Stimulated activated CD8-positive, alpha-beta memory T cell treated with anti-CD3 and anti-CD28 coated beads, Interleukin-12 subunit alpha, Interleukin-12 subunit beta, amount 100 ng/mL, for 24 hours (primary cell): ENCODE measurements around the gene MTFMT.
"Not testable (repeated sequence)": the region's sequence is repeated elsewhere in the genome, so short reads cannot be mapped to it uniquely, and the experiment has no call there.

Source experiments
- DNase-seq: peaks from one replicate; pipeline ENCODE4 v3.0.0-alpha.2; 2020; ENCODE audit errors: extremely low read depth

The MTFMT gene

DNA sequence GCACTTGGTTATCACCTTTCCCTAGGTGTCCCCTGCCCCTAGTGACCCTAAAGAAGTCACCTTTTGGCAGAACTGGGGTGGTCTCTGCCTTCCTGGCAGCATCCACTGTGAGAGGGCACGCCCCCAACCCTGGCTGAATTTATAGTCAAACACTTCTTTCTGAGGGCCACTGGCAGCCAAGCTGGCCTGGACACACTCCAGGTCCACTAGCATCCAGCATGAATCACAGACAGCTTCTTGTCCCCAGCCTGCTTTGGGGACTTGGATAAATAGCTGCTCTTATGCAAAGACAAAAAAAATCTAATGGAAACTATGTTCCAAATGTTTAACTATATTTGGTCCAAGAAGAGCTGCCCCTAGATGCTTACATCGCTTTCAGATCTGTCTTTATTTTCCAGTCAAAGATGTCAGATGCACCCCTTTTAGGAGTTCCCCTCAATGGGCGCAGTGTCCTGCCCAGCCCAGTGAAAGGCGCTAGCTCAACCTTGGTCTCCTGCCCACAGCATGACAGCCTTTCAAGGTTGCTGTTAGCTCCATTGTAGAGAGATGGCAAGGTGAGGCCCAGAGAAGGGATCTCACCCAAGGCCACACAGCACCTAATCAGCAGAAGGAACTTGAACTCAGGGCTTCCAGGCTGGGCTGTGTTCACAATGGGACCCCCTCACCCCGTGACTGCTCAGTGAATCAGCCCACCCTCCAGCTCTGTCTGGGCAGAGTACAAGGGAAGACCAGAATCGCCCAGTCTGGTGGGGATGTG is 31.4 kb upstream of the MTFMT start:
- DNase-seq: no peak

DNA sequence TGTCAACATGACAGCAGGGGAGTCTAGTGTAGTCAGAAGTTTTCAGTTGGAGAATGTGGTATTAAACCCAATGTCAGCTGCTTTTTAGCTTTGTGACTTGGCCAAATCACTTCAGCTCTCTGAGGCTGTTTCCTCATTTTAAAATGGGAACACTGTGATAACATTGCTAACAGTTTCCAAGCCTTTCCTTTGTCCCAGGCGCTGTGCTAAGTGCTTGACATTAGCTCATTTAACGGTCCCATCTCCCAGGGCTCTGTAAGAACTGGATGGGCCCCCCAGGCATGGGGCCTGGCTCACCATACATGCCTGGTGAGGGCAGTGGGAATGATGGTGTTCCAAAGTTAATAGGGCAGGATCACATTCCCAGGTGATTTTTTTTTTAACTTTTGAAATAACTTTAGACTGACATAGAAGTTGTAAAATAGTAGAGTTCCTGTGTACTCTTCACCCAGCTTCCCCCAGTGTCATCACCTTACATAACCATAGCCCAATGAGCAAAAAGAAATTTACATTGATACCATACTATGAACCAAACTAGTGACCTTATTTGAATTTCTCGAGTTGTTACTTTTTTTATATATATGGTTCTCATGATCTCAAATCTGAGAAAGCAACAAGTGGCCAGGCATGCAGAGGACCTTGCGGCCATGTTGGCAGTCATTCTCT is 30.6 kb upstream of the MTFMT start:
- DNase-seq: no peak

DNA sequence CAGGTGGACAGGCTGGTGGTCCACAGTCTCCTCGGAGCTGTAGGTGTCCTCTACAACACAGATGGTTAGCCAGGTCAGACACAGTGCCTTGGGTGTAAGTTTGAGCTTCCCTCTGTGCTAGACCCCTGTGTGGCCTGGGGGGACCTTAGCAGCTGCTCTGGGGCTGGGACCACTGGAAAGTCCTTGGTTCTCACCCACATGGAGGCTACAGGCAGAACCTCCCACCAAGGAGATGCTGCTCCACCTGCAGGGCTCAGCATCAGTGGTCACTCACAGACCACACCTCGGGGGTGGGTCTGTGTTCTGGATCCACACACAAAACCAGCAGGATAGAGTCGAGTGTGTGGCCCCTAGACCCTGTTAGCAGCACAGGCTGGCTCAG is 29.9 kb upstream of the MTFMT start:
- no peak for DNase-seq

DNA sequence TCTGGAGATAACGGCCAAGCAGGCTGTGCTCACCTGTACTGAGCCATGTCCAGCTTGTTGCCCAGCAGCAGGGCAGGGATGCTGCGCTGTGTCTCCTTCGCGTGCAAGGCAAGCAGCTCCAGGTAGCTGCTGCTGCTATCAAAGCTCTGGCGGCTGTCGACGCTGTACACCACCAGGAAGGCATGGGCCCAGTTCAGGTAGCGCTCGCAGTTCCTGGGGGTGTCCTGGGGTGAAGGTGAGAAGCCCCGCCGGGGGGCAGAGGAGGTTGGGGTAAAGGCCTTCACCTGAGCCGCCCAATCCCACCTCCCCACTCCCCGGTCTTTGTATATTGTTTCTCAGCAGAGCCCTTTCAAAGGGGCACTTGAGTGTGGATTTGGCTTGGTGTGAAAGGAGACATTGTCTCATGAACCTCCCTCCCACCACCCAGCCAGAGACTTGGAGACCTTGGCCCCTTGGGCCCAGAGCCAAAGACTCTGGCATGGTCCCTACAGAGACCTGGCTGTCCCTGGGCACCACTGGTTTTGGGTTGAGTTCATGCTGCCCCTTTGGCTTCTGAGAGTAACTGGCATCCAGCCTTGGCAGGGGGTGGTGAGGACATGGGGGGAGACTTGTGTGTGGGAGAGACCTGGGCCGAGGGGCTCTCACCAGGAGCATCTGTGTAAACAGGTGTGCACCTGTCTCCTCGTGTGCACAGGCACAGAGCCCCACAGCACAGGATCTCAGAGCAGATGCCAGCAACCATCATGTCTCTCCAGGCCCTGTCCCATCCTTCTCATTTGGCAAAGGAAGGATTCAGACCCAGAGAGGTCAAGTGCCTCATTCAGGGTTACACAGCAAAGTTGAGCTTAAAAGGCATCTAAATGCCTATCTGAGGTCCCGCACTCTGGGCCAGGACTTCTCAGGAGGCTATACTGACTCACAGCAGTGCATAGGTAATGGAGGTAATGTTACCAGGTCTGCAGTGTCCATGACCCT is 29.2 kb upstream of the MTFMT start:
- no peak for DNase-seq

DNA sequence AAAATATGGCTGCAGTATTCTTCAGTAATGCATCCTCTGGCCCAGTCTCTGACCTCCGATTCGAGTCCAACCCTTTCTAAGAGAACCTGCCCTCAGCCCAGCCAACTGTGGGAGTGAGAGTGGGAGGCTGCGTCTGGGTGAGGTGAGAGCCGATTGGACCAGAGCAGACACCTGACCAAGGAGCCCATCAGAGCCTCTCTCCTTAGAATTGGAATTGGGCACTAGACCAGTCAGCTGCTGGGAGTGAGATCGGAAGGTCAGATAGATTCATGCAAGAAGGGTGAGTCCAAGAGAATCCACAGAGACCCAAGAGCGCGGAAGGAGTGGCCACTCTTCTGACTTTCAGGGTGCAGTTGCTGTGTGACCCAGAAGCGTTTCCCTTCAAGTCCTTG is 28.1 kb upstream of the MTFMT start:
- DNase-seq: no peak

DNA sequence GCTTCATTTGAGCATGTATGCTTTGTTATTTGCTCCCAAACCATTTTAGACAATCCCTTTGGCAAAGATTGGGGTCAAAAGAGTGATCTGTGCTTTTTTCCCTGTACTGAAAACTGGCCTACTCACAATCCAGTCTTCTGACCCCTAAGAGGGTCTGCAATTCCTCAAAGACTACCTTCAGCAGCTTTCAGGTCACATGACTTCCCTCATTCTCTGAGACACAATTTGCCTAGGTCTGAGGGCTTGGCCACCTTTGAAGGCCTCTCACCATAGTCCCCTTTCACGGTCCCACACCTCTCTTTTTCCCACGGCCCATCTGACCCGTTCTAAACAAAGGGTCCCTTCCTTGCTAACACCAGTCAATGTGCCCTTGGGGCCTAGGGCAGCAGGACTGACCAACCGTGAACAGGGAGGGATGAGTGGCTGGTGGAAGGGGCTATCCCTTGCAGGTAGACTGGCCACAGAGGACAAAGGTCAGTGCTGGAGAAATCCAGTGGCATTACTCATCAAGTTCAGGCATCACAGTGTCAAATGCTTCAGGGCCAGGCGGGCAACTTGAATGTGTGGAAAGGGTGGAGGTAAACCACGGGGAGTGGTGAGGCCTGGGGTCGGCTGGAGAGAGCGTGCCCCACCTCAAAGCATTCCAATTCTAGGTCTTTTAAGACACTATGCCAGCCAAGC is 27.6 kb upstream of the MTFMT start:
- no peak for DNase-seq

DNA sequence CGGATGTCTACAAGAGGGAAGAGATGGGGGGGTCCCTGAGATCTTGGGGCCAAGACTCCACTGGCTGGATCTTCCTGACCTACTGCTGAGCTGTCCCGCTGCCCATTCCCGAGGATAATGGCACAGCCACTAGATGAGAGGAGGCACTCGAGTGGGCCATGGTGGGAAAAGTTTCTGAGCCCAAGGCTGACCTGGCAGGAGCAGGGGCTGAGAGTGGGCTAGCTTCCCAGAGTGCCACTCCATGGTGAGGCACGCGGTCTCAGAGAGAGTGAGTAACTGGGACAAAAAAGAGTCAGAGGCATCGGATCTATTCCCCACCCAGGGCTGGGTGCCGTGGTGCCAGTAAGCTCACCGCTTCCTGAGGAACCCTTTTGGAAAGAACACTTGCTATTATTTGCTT is 26.7 kb upstream of the MTFMT start:
- no peak for DNase-seq

DNA sequence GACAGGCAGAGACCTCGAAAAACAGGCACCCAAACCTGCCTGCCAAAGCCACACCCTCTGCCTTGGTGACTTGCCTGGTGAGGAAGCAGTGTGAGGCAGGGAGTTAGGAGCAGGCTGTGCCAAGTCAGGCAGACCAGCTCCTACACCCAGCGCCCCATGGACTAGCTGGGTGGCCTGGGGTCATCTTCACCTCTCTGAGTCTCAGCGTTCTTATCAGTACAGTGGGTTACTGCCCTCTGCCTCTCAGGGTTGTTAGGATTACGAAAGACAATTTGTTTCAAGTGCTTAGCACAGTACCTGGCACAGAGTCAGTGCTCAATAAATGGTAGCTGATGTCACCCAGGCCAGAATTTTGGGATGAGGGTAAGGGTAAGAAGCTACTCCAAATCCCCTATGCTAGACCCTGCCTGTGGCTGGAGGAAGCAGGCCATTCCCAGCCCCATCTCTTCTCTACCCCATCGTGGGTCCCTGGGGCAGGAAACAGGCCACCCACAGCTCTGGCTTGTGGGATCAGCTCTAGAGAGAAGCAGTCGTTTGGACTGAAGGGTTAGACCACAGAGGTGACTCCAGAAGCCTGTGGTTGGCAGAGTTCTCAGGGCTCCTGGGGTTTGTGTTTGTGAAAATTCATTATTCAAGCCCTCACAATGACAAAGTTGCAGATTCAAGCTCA is 25.9 kb upstream of the MTFMT start:
- no peak for DNase-seq

DNA sequence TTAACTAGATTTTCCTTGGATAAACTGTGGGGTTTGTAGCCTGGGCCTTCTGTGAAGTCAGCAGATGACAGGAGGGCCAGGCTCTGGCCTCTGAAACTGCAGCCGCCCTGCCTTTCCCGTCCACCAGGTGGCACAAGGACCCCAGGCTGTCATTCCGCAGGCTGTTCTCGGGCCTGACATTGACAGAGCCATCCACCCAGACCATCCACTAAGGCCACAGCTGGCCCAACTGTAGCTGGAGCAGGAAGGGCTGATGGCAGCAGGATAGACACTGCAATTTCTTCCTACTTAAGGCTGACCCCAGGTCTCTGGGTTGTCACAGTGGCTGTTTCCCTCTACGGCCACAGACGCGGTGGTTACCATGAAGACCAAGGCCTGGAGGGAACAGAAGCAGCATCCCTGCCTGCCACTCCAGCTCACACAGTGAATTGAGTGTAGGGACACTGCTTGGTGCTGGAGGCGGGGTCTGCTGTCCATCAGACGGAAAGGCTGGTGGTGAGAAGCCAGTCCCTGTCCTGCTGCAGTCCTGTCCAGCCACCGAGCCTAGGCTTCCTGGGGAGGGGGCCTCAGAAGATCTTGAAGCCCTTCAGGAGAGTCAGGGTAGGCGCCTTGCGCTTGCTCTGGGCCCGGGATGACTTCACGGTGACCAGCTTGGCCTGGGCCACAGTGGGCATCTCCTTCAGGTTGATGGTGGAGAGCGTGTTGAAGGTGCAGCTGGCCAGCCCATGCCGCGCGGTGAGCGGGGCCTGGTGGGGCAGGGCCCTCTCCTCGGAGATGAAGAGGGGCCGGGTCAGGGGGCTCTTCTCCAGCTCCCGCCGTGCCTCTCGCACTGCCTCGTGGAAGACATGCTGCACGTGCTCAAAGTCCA is 25.1 kb upstream of the MTFMT start:
- DNase-seq: no peak

DNA sequence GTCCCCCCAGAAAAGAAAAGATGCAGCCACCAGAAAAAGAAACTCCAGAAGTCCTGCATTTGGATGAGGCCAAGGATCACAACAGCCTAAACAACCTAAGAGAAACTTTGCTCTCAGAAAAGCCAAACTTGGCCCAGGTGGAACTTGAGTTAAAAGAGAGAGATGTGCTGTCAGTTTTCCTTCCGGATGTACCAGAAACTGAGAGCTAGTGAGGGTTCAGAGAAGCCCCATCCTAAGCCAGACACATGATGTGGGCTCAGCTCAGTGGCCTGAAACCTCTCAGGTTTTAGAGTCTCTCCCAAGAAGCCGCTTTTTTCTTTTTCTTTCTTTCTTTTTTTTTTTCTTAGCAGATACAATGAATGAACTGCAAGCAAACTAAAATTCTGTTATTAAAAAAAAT is 23.5 kb upstream of the MTFMT start:
- DNase-seq: no peak

DNA sequence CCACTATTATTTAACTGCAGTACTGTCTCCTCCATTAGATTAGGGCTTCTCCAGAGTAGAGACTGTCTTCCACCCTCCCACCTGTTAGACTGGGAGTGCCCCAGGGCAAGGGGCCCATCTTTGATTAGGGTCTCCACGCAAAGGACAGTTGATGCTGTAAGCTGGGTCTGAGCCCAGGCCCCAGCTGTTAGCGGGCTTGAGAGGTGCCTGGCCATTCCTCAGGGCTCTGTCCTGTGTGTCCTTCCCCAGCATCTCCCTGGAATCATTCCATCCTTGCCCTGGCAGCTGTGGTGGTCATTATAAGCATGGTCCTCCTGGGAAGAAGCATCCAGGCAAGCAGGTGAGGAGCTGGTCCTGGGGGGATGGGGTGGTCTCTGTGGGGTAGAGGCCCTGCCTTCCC is 21.8 kb upstream of the MTFMT start:
- DNase-seq: no peak

DNA sequence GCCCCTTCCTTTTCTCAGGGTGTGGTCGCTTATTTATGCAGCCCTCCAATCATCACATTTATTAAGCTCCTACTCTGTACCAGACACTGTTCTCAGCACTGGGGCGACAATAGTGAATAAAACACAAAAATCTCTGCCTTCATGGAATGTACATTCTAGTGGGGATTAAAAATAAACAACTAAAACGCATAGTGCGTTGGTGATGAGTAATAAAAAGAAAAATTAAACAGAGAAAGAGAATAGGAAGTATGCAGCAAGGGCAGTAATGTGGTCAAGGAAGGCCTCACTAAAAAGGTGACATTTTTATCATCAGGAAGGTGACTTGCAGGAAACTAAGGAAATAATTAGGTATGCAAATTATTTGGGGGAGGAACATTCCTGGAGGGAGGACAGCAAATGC is 20.8 kb upstream of the MTFMT start:
- no peak for DNase-seq

DNA sequence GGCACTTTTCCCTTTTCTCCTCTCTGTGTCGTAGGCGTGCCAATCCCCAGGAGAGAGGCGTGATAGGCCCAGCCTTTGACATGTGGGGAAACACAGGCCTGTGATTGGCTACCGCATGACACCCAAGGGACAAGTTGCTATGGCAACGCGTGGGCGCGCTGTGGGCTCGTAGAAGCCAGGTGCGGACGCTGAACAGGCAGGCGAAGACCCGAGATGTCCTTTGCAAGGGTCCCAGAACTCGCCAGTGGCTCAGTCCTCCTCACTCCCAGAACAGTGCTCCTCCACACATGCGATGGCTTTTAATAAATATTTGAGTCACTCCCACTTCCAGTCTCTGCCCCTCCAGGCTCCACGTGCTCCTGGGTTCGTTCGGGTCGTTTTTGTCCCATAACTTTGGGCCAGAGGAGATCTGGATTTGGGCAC is 20.0 kb upstream of the MTFMT start:
- peak; percentile 77 for DNase-seq

DNA sequence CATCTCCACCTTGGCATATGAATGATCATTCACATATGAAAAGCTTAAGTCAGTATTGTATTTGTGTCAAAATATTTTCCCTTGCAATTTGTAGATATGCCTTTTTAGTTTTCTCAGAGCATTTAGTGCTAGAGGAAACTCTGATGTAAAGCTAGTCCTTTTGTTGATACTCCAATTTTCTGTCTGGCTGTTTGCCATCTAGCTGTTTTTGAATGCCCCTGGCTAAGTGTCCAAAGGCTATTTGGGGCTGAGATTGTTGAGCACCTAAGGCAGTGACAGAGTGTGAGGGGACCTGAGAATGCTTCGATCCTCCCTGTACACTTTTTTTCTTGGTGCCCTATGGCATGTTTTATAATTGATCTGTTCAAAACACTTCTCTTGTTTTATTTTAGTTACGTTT is 18.8 kb upstream of the MTFMT start:
- DNase-seq: no peak

DNA sequence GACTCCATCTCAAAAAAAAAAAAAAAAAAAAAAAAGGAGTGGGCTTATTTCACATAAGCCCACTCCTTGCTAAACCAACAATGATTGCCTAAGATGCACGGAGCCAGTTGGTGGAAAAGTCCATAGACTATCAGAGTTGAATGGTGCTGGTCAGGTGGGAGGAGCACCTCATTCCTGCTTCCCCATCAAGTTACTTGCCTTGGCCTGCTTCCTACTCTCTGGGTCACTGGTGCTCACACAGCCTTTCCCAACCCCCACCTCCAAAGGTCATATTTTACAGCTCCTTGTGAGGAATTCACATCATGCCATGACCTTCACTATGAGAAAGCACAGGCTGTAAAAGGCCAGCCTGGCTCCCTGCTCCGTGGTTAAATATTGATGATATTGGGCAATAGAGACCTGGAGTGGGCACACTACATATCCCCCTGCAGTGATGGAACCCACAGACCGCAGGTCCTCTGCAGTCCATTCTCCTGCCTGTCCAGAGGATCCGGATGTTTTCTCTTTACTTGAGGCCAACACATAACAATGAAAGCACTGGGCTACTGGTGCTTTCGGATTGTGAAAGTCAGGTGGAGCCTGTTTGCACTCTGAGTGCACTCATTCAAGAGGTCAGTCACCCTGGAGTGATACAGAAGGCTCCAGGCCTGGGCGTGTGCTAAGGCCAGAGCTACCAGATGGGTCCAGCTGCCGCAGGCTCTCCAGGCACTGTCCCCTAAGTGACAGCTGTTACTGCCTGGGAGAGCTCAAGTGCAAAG is 15.5 kb upstream of the MTFMT start, which contains the start of gene SLC51B:
TSS of gene SLC51B (plus strand) at position 664 of the 758 bp plus-strand sequence. CDS start 4,618 bp downstream, outside the sequence.
- DNase-seq: no peak

DNA sequence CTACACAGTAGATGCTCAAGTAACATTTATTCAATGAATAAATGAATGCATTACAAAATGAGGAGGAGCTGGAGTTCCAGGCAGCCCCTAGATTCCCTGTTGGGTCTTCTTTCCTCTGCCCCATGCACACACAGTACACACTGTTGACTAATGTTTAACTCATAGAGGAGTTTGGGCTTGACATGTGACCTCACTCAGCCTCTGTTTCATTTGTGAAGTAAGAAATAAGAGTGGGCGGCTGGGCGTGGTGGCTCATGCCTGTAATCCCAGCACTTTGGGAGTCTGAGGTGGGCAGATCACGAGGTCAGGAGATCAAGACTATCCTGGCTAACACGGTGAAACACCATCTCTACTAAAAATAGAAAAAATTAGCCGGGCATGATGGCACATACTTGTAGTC is 14.8 kb upstream of the MTFMT start:
- not testable (repeated sequence) for DNase-seq

DNA sequence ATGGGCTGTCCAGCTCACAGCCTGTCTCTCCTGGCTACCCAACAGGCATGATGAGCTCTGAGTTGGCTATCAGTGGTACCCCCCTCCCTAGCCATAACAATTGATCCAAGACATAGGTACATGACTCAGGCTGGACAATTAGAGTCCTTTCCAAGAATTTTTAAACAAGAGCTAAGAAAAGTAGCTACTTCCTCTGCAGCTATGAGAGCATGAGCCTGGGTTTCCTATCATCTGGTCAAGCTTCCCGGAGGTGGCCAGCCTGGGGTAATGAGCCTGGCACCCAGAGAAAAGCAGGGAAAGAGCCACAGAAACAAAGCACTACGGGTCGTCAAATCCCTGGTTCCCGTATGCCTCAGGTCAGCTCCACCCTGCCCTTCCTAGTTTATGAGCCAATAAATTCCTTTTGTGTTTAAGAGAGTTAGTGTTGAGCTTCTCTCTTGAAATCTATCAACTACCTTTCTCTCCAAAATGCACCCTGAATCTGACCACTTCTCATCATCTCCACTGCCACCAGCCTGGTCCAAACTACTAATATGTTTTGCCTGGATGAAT is 13.4 kb upstream of the MTFMT start:
- no peak for DNase-seq

DNA sequence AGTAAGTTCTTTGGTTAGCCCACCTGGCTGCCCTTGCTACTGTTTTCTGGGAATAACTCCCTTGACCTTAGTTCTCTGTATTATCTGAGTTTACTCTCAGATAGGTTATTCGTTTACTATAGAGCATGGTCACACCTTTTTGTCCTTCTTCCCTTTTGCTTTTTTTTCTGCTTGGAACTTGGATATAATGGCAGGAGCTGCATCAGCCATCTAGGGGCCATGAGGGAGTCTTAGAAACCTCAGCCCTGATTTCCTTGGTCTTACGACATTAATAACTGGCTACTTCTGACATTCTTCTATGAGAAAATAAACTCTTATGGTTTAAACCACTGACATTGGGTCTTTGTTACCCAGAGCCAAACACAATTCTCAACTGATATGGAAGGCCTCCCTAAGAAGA is 12.3 kb upstream of the MTFMT start:
- no peak for DNase-seq

DNA sequence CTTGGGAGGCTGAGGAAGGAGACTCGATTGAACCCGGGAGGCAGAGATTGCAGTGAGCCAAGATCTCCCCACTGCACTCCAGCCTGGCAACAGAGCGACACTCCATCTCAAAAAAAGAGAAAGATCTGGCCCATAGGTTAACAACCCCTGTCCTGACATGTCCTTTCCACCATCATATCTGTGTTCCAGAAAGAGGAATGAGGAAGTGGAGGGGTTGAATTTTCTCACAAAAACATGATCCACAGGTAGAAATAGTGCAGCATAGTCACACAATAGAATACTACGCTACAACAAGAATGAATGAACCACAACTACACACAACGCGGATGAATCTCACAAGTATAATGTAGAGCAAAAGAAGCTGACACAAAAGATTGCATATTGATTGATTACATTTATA is 11.0 kb upstream of the MTFMT start:
- no peak for DNase-seq
